ENCODE results near the gene CCNL2.
"Not testable (repeated sequence)": the region's sequence is repeated elsewhere in the genome, so short reads cannot be mapped to it uniquely, and the experiment has no call there.

CCNL2 gene

DNA sequence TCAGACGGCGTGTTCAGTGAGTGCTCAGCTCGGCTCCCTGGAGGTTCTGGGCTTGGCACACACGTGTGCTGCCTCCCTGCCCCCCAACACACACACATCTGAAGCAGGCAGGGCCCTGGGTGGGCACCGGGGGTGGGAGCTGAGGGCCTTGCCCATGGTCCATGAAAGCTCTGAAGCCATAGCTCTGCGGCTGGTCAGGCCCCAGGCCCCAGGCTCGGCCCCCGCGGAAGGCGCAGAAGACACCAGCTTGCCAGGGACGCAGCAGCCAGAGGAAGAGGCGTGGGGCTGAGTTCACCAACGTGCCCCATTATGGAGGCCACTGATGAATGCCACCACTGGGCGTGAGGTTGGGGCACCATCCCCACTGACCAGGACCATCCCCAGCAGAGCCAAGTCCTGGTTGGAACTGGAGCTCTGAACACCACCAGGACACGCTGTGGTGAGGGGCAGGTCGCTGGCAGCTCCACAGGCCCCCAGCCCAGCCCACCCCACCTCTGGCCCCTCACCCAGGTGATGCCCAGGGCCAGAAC, 28.3 kb downstream of the CCNL2 start:
- H3K27ac ChIP-seq, result no peak overlapping the region
- TF ChIP-seq, protein P1, sequence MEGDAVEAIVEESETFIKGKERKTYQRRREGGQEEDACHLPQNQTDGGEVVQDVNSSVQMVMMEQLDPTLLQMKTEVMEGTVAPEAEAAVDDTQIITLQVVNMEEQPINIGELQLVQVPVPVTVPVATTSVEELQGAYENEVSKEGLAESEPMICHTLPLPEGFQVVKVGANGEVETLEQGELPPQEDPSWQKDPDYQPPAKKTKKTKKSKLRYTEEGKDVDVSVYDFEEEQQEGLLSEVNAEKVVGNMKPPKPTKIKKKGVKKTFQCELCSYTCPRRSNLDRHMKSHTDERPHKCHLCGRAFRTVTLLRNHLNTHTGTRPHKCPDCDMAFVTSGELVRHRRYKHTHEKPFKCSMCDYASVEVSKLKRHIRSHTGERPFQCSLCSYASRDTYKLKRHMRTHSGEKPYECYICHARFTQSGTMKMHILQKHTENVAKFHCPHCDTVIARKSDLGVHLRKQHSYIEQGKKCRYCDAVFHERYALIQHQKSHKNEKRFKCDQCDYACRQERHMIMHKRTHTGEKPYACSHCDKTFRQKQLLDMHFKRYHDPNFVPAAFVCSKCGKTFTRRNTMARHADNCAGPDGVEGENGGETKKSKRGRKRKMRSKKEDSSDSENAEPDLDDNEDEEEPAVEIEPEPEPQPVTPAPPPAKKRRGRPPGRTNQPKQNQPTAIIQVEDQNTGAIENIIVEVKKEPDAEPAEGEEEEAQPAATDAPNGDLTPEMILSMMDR (conservative IDR thresholded peaks at IDR 0.05), result no peak

DNA sequence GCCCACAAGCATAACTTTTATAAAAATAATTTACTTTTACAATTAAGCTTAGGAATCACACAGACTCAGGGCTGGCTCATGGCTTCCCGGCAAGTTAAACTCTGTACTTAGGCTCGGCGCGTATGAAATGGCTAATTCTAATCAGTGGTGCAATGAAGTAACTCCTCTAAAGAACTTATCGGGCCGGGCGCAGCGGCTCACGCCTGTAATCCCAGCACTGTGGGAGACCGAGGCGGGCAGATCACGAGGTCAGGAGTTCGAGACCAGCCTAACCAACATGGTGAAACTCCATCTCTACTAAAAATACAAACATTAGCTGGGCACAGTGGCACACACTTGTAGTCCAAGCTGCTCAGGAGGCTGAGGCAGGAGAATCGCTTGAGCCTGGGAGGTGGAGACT, 29.0 kb downstream of the CCNL2 start:
- H3K27ac ChIP-seq, result not testable (repeated sequence)

DNA sequence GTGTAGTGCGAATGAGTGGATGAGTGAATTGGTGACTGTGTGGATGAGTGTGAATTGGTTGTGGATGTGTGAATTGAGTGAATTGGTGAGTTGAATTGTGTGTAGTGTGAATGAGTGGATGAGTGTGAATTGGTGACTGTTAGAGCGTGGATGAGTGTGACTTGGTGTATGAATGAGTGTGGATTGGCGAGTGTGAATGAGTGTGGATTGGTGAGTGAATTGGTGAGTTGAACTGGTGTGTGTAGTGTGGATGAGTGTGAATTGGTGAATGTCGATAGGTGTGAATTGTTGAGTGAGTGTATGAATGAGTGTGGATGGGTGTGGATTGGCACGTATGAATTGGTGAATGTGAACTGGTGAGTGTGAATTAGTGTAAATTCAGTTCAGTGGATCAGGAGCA, 31.8 kb downstream of the CCNL2 start:
- TF ChIP-seq, protein P1 (conservative IDR thresholded peaks at IDR 0.05), result no peak
- H3K27ac ChIP-seq, result no peak overlapping the region

DNA sequence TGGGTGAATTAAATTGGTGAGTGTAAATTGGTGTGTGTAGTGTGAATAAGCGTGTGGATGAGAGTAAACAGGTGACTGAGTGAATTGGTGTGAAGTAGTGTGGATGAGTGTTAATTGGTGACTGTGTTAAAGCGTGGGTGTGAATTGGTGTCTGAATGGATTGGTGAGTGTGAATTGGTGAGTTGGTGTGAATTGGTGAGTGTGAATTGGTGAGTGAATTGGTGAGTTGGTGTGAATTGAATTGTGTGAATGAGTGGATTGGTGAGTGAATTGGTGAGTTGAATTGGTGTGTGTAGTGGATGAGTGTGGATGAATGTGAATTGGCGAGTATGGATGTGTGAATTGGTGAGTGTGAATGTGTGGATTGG, 32.5 kb downstream of the CCNL2 start:
- TF ChIP-seq, protein P1 (conservative IDR thresholded peaks at IDR 0.05), result no peak

DNA sequence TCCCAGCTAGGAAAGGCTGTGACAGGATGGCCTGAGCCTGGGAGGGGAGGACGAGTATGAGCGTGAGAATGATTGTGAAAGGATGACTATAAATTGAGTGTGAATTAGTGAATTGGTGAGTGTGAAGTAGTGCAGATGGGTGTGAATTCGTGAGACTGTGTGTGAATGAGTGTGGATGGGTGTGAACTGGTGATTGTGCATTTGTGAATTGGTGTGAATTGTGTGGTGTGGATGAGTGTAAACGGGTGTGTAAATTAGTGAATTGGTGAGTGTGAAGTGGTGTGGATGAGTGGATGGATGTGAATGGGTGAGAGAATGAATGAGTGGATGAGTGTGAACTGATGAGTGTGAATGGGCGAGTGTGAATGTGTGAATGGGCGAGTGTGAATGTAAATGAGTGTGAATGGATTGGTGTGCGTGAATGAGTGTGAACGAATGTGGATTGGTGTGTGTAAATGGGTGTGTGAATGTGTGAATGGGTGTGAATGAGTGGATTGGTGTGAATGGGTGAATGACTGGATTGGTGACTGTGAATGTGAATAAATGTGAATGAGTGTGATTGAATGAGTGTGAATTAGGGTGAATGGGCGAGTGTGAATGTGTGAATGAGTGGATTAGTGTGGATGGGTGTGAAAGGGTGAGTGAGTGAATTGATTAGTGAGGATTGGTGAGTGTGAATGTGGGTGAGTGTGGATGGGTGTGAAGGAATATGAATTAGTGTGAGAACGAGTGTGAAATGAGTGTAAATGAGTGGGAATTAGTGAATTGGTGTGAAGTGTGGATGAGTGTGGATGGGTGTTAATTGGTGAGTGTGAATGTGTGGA, 33.0 kb downstream of the CCNL2 start:
- H3K27ac ChIP-seq, result no peak overlapping the region
- TF ChIP-seq, protein P1 (conservative IDR thresholded peaks at IDR 0.05), result no peak

More for the DNA sequence above, 32.5 kb downstream of the CCNL2 start:
- no peak overlapping the region for H3K27ac ChIP-seq

DNA sequence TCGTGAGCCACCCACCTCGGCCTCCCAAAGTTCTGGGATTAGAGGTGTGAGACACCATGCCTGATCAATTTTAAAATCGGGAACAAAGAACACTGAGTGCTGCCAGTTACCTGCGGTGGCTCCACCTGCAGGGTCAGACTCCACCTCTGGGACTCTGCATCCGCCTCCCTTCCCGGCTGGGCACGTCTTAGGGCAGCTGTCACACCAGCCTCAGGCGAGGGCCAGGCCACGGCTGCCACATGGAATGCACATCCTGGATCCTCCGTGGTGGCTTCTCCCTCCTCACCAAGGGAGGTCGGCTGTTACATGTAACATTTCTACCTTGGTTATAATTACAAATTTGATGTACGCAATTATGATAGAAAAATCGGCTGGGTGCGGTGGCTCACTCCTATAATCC, 34.9 kb downstream of the CCNL2 start:
- no peak overlapping the region for H3K27ac ChIP-seq

DNA sequence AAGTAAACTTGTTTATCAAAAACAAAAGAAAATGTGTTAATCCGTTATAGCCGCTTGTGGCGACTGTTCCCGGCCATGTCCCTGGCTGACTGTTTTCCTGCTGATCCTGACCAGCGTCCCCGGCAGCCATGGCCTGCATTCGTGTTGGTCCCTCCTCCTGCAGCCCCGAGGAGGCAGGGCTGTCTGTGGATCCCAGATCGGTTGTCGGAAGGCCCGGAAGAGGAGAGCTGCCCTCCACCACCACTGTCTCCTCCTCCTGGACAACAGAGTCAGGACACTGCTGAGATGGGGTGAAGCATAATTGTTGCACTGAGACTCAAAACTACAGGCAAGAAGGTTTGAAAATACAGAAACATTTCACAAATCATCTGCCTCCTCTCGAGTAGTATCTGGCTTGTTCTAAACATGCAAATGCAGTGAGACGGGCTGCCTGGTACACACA, 37.1 kb downstream of the CCNL2 start:
- no peak overlapping the region for H3K27ac ChIP-seq
- TF ChIP-seq, protein P1 (conservative IDR thresholded peaks at IDR 0.05), result no peak

More for the DNA sequence above, 34.9 kb downstream of the CCNL2 start:
- TF ChIP-seq, protein P1 (conservative IDR thresholded peaks at IDR 0.05), result no peak; the same call in 1 of the 2 replicates
